Adipocyte (in vitro differentiated cells): Measurements from ENCODE around the gene TAS2R41.
"Not testable (repeated sequence)": the region's sequence is repeated elsewhere in the genome, so short reads cannot be mapped to it uniquely, and the experiment has no call there.

ENCODE experiments used
- DNase-seq: peaks from one replicate; pipeline ENCODE4 v3.0.0-alpha.2; 2015; ENCODE audit warnings: low read depth
- H3K27me3 ChIP-seq: replicated peaks from 2 replicates; pipeline ENCODE4 v1.7.0; 2013; ENCODE audit warnings: mild to moderate bottlenecking, low read length, moderate library complexity; ENCODE audit not compliant: control insufficient read depth, insufficient read depth
- H3K36me3 ChIP-seq: 2 replicates; pipeline ENCODE4 v1.7.0; 2013; ENCODE audit warnings: low read length, mild to moderate bottlenecking, moderate library complexity; ENCODE audit not compliant: control insufficient read depth, insufficient read depth, severe bottlenecking
- H3K4me1 ChIP-seq: 2 replicates; pipeline ENCODE4 v1.7.0; 2013; ENCODE audit warnings: mild to moderate bottlenecking, low read length, moderate library complexity; ENCODE audit not compliant: control insufficient read depth, insufficient read depth
- H3K4me3 ChIP-seq: 2 replicates; pipeline ENCODE4 v1.7.0; 2013; ENCODE audit warnings: mild to moderate bottlenecking, low read length, moderate library complexity
- H3K9ac ChIP-seq: 2 replicates; pipeline ENCODE4 v1.7.0; 2013; ENCODE audit warnings: mild to moderate bottlenecking, low read length, moderate library complexity
- H3K9me3 ChIP-seq: 2 replicates; pipeline ENCODE4 v1.7.0; 2013; ENCODE audit warnings: mild to moderate bottlenecking, low read length, moderate library complexity; ENCODE audit not compliant: control insufficient read depth

TAS2R41 gene

GRCh38 chr7:143480501-143480900 lies 2.8 kb downstream of the TAS2R41 start:
- Histone ChIP-seq H3K27me3 (no peaks in the 10 kb centered on the region), H3K9ac (no peak overlapping the region), H3K4me3 (no peak overlapping the region), H3K36me3 (no peaks in the 10 kb centered on the region), H3K9me3 (no peaks in the 10 kb centered on the region), H3K4me1 (peaks cover 27% of the 10 kb centered on the region)
- DNase-seq, result no peak

- no peaks in the 10 kb centered on the region for H3K27me3 ChIP-seq
- no peak for DNase-seq
- H3K9me3 ChIP-seq, result no peaks in the 10 kb centered on the region
- H3K4me1 ChIP-seq, result peaks cover 42% of the 10 kb centered on the region
- H3K4me3 ChIP-seq, result no peak overlapping the region
- peak overlapping the region; percentile 12 for H3K9ac ChIP-seq
- H3K36me3 ChIP-seq, result no peaks in the 10 kb centered on the region
These were observed 6.4 kb downstream of the TAS2R41 start for GRCh38 chr7:143484119-143484518.

GRCh38 chr7:143485094-143485493 lies 7.4 kb downstream of the TAS2R41 start:
- Histone ChIP-seq H3K27me3 (no peaks in the 10 kb centered on the region), H3K4me3 (no peak overlapping the region), H3K4me1 (peaks cover 35% of the 10 kb centered on the region), H3K36me3 (no peaks in the 10 kb centered on the region), H3K9me3 (no peaks in the 10 kb centered on the region), H3K9ac (no peak overlapping the region)
- DNase-seq, result no peak

- peak; percentile 34 for DNase-seq
- no peaks in the 10 kb centered on the region for H3K9me3 ChIP-seq
- no peaks in the 10 kb centered on the region for H3K36me3 ChIP-seq
- H3K4me3 ChIP-seq, result no peak overlapping the region
- peaks cover 35% of the 10 kb centered on the region for H3K4me1 ChIP-seq
- no peak overlapping the region for H3K9ac ChIP-seq
- H3K27me3 ChIP-seq, result no peaks in the 10 kb centered on the region
These were observed 7.8 kb downstream of the TAS2R41 start for GRCh38 chr7:143485500-143485899.

GRCh38 chr7:143486266-143486665 lies 8.6 kb downstream of the TAS2R41 start:
- H3K4me3 ChIP-seq, H3K36me3 ChIP-seq, H3K9me3 ChIP-seq, H3K9ac ChIP-seq, H3K27me3 ChIP-seq, DNase-seq: not testable (repeated sequence)
- peaks cover 35% of the 10 kb centered on the region for H3K4me1 ChIP-seq

GRCh38 chr7:143487061-143487460 lies 9.4 kb downstream of the TAS2R41 start:
- H3K9me3 ChIP-seq, result no peaks in the 10 kb centered on the region
- H3K4me3 ChIP-seq, result peak overlapping the region; percentile 23
- peaks cover 41% of the 10 kb centered on the region for H3K4me1 ChIP-seq
- H3K36me3 ChIP-seq, result no peaks in the 10 kb centered on the region
- H3K27me3 ChIP-seq, result no peaks in the 10 kb centered on the region
- peak overlapping the region; percentile 55 for H3K9ac ChIP-seq
- no peak for DNase-seq

- peaks cover 46% of the 10 kb centered on the region for H3K4me1 ChIP-seq
- peak; percentile 24 for DNase-seq
- no peaks in the 10 kb centered on the region for H3K36me3 ChIP-seq
- no peaks in the 10 kb centered on the region for H3K27me3 ChIP-seq
- peak overlapping the region; percentile 55 for H3K9ac ChIP-seq
- H3K4me3 ChIP-seq, result peak overlapping the region; percentile 23
- H3K9me3 ChIP-seq, result no peaks in the 10 kb centered on the region
These were observed 9.9 kb downstream of the TAS2R41 start for GRCh38 chr7:143487566-143487965.

GRCh38 chr7:143490717-143491306 lies 13.1 kb downstream of the TAS2R41 start:
- no peaks in the 10 kb centered on the region for H3K36me3 ChIP-seq
- DNase-seq, result peak; percentile 58

GRCh38 chr7:143492043-143492471 lies 14.4 kb downstream of the TAS2R41 start:
- no peaks in the 10 kb centered on the region for H3K9me3 ChIP-seq
- H3K36me3 ChIP-seq, result no peaks in the 10 kb centered on the region
- peak; percentile 85 for DNase-seq
- no peaks in the 10 kb centered on the region for H3K27me3 ChIP-seq
- H3K4me1 ChIP-seq, result peaks cover 37% of the 10 kb centered on the region
- H3K4me3 ChIP-seq, result no peak overlapping the region
- H3K9ac ChIP-seq, result no peak overlapping the region

More at GRCh38 chr7:143490717-143491306, 13.1 kb downstream of the TAS2R41 start:
- H3K9me3 ChIP-seq, result no peaks in the 10 kb centered on the region
- peaks cover 45% of the 10 kb centered on the region for H3K4me1 ChIP-seq
- H3K27me3 ChIP-seq, result no peaks in the 10 kb centered on the region
- no peak overlapping the region for H3K4me3 ChIP-seq
- H3K9ac ChIP-seq, result no peak overlapping the region

- Histone ChIP-seq H3K4me3 (no peak overlapping the region), H3K27me3 (no peaks in the 10 kb centered on the region), H3K4me1 (peaks cover 27% of the 10 kb centered on the region), H3K9me3 (no peaks in the 10 kb centered on the region), H3K9ac (no peak overlapping the region), H3K36me3 (no peaks in the 10 kb centered on the region)
- peak; percentile 35 for DNase-seq
These were observed 15.4 kb downstream of the TAS2R41 start for GRCh38 chr7:143492799-143493739.

GRCh38 chr7:143493751-143494150 lies 16.1 kb downstream of the TAS2R41 start:
- H3K27me3 ChIP-seq, result no peaks in the 10 kb centered on the region
- no peak overlapping the region for H3K9ac ChIP-seq
- DNase-seq, result no peak
- no peak overlapping the region for H3K4me3 ChIP-seq
- H3K36me3 ChIP-seq, result no peaks in the 10 kb centered on the region
- H3K4me1 ChIP-seq, result peaks cover 27% of the 10 kb centered on the region
- no peaks in the 10 kb centered on the region for H3K9me3 ChIP-seq
